HEK293 (cell line): ENCODE data around the gene RTBDN.
A peak's percentile ranks its signal among the peaks of the same experiment; 100 is the strongest.

Experiments used
- BCL11B ChIP-seq: fragments of 450-650 bp; formaldehyde crosslinking; IDR thresholded peaks from 2 replicates; pipeline ENCODE4 v1.5.1; 2016; ENCODE audit warnings: low read depth, missing biosample characterization, missing genetic modification characterization
- GLIS1 ChIP-seq: fragments of 450-650 bp; formaldehyde crosslinking; IDR thresholded peaks from 2 replicates; pipeline ENCODE4 v1.5.1; 2016; ENCODE audit warnings: missing biosample characterization, missing genetic modification characterization
- HOXA7 ChIP-seq: sonication (generic); formaldehyde crosslinking; IDR thresholded peaks from 2 replicates; pipeline ENCODE4 v1.8.1; 2022; ENCODE audit warnings: missing genetic modification reagents, borderline replicate concordance
- IKZF3 ChIP-seq: fragments of 450-650 bp; IDR thresholded peaks from 2 replicates; pipeline ENCODE4 v1.5.0; 2018; ENCODE audit warnings: missing biosample characterization, mild to moderate bottlenecking, missing genetic modification characterization, moderate library complexity
- REPIN1 ChIP-seq: fragments of 450-650 bp; formaldehyde crosslinking; IDR thresholded peaks from 2 replicates; pipeline ENCODE4 v1.5.1; 2017; ENCODE audit warnings: missing biosample characterization, missing genetic modification characterization, low read depth
- SCRT2 ChIP-seq: fragments of 450-650 bp; formaldehyde crosslinking; IDR thresholded peaks from 2 replicates; pipeline ENCODE4 v1.5.1; 2016; ENCODE audit warnings: missing biosample characterization, missing genetic modification characterization
- SP2 ChIP-seq: fragments of 450-650 bp; formaldehyde crosslinking; IDR thresholded peaks from 2 replicates; pipeline ENCODE4 v1.5.1; 2016; ENCODE audit warnings: missing biosample characterization, missing genetic modification characterization
- TCF7L2 ChIP-seq: IDR thresholded peaks from 2 replicates; pipeline ENCODE4 v1.6.1; 2011; ENCODE audit warnings: low read depth, mild to moderate bottlenecking, inconsistent platforms, low read length, moderate library complexity, borderline replicate concordance
- YY2 ChIP-seq: fragments of 450-650 bp; formaldehyde crosslinking; IDR thresholded peaks from 2 replicates; pipeline ENCODE4 v1.5.1; 2016; ENCODE audit warnings: missing biosample characterization, missing genetic modification characterization
- ZFHX2 ChIP-seq: fragments of 450-650 bp; formaldehyde crosslinking; conservative IDR thresholded peaks from 2 replicates; pipeline ENCODE4 v1.5.1; 2016; ENCODE audit warnings: missing biosample characterization, missing genetic modification characterization
- ZNF132 ChIP-seq: fragments of 450-650 bp; formaldehyde crosslinking; IDR thresholded peaks from 2 replicates; pipeline ENCODE4 v1.5.1; 2017; ENCODE audit warnings: missing biosample characterization, missing genetic modification characterization, borderline replicate concordance
- ZNF133 ChIP-seq: fragments of 450-650 bp; formaldehyde crosslinking; IDR thresholded peaks from 2 replicates; pipeline ENCODE4 v1.5.1; 2016; ENCODE audit warnings: missing biosample characterization, missing genetic modification characterization
- ZNF174 ChIP-seq: fragments of 450-650 bp; formaldehyde crosslinking; IDR thresholded peaks from 2 replicates; pipeline ENCODE4 v1.5.0; 2017; ENCODE audit warnings: missing biosample characterization, mild to moderate bottlenecking, missing genetic modification characterization
- ZNF202 ChIP-seq: fragments of 450-650 bp; formaldehyde crosslinking; IDR thresholded peaks from 2 replicates; pipeline ENCODE4 v1.5.1; 2016; ENCODE audit warnings: missing biosample characterization, missing genetic modification characterization, borderline replicate concordance
- ZNF24 ChIP-seq: fragments of 450-650 bp; formaldehyde crosslinking; IDR thresholded peaks from 2 replicates; pipeline ENCODE4 v1.5.1; 2016; ENCODE audit warnings: missing biosample characterization, missing genetic modification characterization
- ZNF391 ChIP-seq: fragments of 450-650 bp; formaldehyde crosslinking; IDR thresholded peaks from 2 replicates; pipeline ENCODE4 v1.5.1; 2016; ENCODE audit warnings: low read depth, missing biosample characterization, missing genetic modification characterization, borderline replicate concordance
- ZNF416 ChIP-seq: fragments of 450-650 bp; formaldehyde crosslinking; IDR thresholded peaks from 2 replicates; pipeline ENCODE4 v1.5.1; 2016; ENCODE audit warnings: missing biosample characterization, missing genetic modification characterization
- ZNF529 ChIP-seq: fragments of 450-650 bp; formaldehyde crosslinking; IDR thresholded peaks from 2 replicates; pipeline ENCODE4 v1.5.1; 2017; ENCODE audit warnings: missing genetic modification characterization, missing biosample characterization; ENCODE audit not compliant: insufficient replicate concordance
- ZNF600 ChIP-seq: fragments of 450-650 bp; formaldehyde crosslinking; IDR thresholded peaks from 2 replicates; pipeline ENCODE4 v1.5.1; 2016; ENCODE audit warnings: missing biosample characterization, missing genetic modification characterization
- ZNF610 ChIP-seq: fragments of 450-650 bp; formaldehyde crosslinking; IDR thresholded peaks from 2 replicates; pipeline ENCODE4 v1.5.1; 2016; ENCODE audit warnings: missing biosample characterization, missing genetic modification characterization, borderline replicate concordance
- ZNF76 ChIP-seq: fragments of 450-650 bp; formaldehyde crosslinking; IDR thresholded peaks from 2 replicates; pipeline ENCODE4; 2016; ENCODE audit warnings: low read depth, missing biosample characterization, missing genetic modification characterization, borderline replicate concordance
- ZNF777 ChIP-seq: fragments of 450-650 bp; formaldehyde crosslinking; IDR thresholded peaks from 2 replicates; pipeline ENCODE4 v1.5.1; 2017; ENCODE audit warnings: missing biosample characterization, missing genetic modification characterization, borderline replicate concordance
- ZXDB ChIP-seq: fragments of 450-650 bp; formaldehyde crosslinking; IDR thresholded peaks from 2 replicates; pipeline ENCODE4 v1.5.1; 2016; ENCODE audit warnings: missing biosample characterization, missing genetic modification characterization
- TF ChIP-seq, protein P1 (sequence below): fragments of 450-650 bp; formaldehyde crosslinking; IDR thresholded peaks from 2 replicates; pipeline ENCODE4 v1.5.1; 2016; ENCODE audit warnings: missing biosample characterization, missing genetic modification characterization
- TF ChIP-seq, protein P2 (sequence below): fragments of 450-650 bp; formaldehyde crosslinking; IDR thresholded peaks from 2 replicates; pipeline ENCODE4 v1.5.1; 2016; ENCODE audit warnings: missing biosample characterization, missing genetic modification characterization
- TF ChIP-seq, protein P3 (sequence below): fragments of 450-650 bp; formaldehyde crosslinking; IDR thresholded peaks from 2 replicates; pipeline ENCODE4 v1.5.1; 2016; ENCODE audit warnings: missing biosample characterization, missing genetic modification characterization
- TF ChIP-seq, protein P4 (sequence below): fragments of 450-650 bp; formaldehyde crosslinking; IDR thresholded peaks from 2 replicates; pipeline ENCODE4 v1.5.1; 2017; ENCODE audit warnings: missing biosample characterization, missing genetic modification characterization
- TF ChIP-seq, protein P5 (sequence below): fragments of 450-650 bp; formaldehyde crosslinking; IDR thresholded peaks from 2 replicates; pipeline ENCODE4 v1.5.1; 2016; ENCODE audit warnings: missing biosample characterization, missing genetic modification characterization, borderline replicate concordance
- TF ChIP-seq, protein P6 (sequence below): fragments of 450-650 bp; formaldehyde crosslinking; IDR thresholded peaks from 2 replicates; pipeline ENCODE4 v1.5.1; 2016; ENCODE audit warnings: missing biosample characterization, missing genetic modification characterization

RTBDN gene

DNA sequence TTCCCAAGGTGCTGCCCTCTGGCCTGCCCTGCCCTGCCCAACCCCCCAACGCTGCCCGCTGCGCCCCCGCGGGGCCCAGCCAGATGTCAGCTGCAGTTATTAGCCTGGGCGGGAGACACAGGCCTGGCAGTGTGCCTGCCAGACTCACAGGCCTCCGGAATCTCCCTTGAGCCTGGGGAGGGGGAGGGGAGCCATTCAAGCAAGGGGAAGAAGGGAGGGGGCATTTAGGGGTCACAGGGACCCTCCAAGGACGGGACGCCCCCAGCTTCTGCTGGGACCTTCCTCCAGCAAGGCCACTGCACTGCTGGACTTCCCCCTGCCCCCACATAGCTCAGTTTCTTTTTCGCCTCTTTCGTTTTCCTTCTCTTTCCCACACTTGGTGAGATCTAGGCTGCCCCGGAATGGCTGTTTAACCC is 45.7 kb downstream of the RTBDN start (continued):
- TF ChIP-seq, protein P1, sequence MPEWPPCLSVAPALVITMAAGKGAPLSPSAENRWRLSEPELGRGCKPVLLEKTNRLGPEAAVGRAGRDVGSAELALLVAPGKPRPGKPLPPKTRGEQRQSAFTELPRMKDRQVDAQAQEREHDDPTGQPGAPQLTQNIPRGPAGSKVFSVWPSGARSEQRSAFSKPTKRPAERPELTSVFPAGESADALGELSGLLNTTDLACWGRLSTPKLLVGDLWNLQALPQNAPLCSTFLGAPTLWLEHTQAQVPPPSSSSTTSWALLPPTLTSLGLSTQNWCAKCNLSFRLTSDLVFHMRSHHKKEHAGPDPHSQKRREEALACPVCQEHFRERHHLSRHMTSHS (tag by site-specific recombination), result no peak
- no peak for TF ChIP-seq BCL11B (tag by site-specific recombination)
- TF ChIP-seq SP2 (tag by site-specific recombination), result 0 out of 2 replicates have a peak, but pooled peaks have one; percentile 28
- peak; percentile 88 for TF ChIP-seq ZFHX2 (tag by site-specific recombination)
- peak; percentile 49; the same call in 1 of the 2 replicates for TF ChIP-seq ZNF391 (tag by site-specific recombination)
- TF ChIP-seq ZXDB, result peak; percentile 31; the same call in 1 of the 2 replicates
- TF ChIP-seq, protein P2, sequence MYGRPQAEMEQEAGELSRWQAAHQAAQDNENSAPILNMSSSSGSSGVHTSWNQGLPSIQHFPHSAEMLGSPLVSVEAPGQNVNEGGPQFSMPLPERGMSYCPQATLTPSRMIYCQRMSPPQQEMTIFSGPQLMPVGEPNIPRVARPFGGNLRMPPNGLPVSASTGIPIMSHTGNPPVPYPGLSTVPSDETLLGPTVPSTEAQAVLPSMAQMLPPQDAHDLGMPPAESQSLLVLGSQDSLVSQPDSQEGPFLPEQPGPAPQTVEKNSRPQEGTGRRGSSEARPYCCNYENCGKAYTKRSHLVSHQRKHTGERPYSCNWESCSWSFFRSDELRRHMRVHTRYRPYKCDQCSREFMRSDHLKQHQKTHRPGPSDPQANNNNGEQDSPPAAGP (tag by site-specific recombination), result peak; percentile 80
- TF ChIP-seq ZNF24 (tag by site-specific recombination), result no peak
- TF ChIP-seq ZNF202, result no peak
- no peak for TF ChIP-seq ZNF529 (tag by site-specific recombination)
- no peak for TF ChIP-seq ZNF133
- TF ChIP-seq TCF7L2, result no peak
- TF ChIP-seq, protein P3, sequence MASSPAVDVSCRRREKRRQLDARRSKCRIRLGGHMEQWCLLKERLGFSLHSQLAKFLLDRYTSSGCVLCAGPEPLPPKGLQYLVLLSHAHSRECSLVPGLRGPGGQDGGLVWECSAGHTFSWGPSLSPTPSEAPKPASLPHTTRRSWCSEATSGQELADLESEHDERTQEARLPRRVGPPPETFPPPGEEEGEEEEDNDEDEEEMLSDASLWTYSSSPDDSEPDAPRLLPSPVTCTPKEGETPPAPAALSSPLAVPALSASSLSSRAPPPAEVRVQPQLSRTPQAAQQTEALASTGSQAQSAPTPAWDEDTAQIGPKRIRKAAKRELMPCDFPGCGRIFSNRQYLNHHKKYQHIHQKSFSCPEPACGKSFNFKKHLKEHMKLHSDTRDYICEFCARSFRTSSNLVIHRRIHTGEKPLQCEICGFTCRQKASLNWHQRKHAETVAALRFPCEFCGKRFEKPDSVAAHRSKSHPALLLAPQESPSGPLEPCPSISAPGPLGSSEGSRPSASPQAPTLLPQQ (tag by site-specific recombination), result peak; percentile 81
- TF ChIP-seq SCRT2 (tag by site-specific recombination), result no peak
- TF ChIP-seq ZNF76 (tag by site-specific recombination), result peak; percentile 54; the same call in 1 of the 2 replicates
- TF ChIP-seq ZNF600 (tag by site-specific recombination), result peak; percentile 86
- TF ChIP-seq, protein P4, sequence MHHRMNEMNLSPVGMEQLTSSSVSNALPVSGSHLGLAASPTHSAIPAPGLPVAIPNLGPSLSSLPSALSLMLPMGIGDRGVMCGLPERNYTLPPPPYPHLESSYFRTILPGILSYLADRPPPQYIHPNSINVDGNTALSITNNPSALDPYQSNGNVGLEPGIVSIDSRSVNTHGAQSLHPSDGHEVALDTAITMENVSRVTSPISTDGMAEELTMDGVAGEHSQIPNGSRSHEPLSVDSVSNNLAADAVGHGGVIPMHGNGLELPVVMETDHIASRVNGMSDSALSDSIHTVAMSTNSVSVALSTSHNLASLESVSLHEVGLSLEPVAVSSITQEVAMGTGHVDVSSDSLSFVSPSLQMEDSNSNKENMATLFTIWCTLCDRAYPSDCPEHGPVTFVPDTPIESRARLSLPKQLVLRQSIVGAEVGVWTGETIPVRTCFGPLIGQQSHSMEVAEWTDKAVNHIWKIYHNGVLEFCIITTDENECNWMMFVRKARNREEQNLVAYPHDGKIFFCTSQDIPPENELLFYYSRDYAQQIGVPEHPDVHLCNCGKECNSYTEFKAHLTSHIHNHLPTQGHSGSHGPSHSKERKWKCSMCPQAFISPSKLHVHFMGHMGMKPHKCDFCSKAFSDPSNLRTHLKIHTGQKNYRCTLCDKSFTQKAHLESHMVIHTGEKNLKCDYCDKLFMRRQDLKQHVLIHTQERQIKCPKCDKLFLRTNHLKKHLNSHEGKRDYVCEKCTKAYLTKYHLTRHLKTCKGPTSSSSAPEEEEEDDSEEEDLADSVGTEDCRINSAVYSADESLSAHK (tag by site-specific recombination), result no peak
- TF ChIP-seq HOXA7 (CRISPR knock-in tag), result no peak
- TF ChIP-seq, protein P5, sequence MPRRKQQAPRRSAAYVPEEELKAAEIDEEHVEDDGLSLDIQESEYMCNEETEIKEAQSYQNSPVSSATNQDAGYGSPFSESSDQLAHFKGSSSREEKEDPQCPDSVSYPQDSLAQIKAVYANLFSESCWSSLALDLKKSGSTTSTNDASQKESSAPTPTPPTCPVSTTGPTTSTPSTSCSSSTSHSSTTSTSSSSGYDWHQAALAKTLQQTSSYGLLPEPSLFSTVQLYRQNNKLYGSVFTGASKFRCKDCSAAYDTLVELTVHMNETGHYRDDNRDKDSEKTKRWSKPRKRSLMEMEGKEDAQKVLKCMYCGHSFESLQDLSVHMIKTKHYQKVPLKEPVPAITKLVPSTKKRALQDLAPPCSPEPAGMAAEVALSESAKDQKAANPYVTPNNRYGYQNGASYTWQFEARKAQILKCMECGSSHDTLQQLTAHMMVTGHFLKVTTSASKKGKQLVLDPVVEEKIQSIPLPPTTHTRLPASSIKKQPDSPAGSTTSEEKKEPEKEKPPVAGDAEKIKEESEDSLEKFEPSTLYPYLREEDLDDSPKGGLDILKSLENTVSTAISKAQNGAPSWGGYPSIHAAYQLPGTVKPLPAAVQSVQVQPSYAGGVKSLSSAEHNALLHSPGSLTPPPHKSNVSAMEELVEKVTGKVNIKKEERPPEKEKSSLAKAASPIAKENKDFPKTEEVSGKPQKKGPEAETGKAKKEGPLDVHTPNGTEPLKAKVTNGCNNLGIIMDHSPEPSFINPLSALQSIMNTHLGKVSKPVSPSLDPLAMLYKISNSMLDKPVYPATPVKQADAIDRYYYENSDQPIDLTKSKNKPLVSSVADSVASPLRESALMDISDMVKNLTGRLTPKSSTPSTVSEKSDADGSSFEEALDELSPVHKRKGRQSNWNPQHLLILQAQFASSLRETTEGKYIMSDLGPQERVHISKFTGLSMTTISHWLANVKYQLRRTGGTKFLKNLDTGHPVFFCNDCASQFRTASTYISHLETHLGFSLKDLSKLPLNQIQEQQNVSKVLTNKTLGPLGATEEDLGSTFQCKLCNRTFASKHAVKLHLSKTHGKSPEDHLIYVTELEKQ (tag by site-specific recombination), result peak; percentile 59; the same call in 1 of the 2 replicates
- no peak for TF ChIP-seq REPIN1 (tag by site-specific recombination)
- peak; percentile 57; the same call in 1 of the 2 replicates for TF ChIP-seq IKZF3 (tag by site-specific recombination)
- no peak for TF ChIP-seq ZNF610 (tag by site-specific recombination)
- no peak for TF ChIP-seq ZNF174 (tag by site-specific recombination)
- TF ChIP-seq ZNF777 (tag by site-specific recombination), result no peak
- TF ChIP-seq YY2 (tag by site-specific recombination), result no peak
- no peak for TF ChIP-seq ZNF416 (tag by site-specific recombination)
- peak; percentile 88 for TF ChIP-seq GLIS1 (tag by site-specific recombination)
- TF ChIP-seq ZNF132 (tag by site-specific recombination), result no peak
- TF ChIP-seq, protein P6, sequence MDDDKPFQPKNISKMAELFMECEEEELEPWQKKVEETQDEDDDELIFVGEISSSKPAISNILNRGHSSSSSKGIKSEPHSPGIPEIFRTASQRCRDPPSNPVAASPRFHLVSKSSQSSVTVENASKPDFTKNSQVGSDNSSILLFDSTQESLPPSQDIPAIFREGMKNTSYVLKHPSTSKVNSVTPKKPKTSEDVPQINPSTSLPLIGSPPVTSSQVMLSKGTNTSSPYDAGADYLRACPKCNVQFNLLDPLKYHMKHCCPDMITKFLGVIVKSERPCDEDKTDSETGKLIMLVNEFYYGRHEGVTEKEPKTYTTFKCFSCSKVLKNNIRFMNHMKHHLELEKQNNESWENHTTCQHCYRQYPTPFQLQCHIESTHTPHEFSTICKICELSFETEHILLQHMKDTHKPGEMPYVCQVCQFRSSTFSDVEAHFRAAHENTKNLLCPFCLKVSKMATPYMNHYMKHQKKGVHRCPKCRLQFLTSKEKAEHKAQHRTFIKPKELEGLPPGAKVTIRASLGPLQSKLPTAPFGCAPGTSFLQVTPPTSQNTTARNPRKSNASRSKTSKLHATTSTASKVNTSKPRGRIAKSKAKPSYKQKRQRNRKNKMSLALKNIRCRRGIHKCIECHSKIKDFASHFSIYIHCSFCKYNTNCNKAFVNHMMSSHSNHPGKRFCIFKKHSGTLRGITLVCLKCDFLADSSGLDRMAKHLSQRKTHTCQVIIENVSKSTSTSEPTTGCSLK (tag by site-specific recombination), result no peak
